Sigmoid colon (tissue), 3 donors: ENCODE data around the gene KIAA0930.
A peak's percentile ranks its signal among the peaks of the same experiment; 100 is the strongest.

ENCODE experiments used
- POLR2A ChIP-seq, 2 donors: fragments of 450-650 bp; IDR thresholded peaks; one replicate each; pipeline ENCODE4 v1.6.1; 2016; ENCODE audit warnings: antibody characterized with exemption in 2 of 2, mild to moderate bottlenecking in 2 of 2, moderate library complexity in 2 of 2
- TF ChIP-seq, protein P1 (sequence below), 4 experiments: fragments of 450-650 bp in 3 of 4; fragments of 200-600 bp in 1 of 4; IDR thresholded peaks; one replicate each; pipeline ENCODE4 v1.5.1; 2016 to 2019; ENCODE audit warnings: antibody characterized with exemption in 4 of 4, mild to moderate bottlenecking in 3 of 4, moderate library complexity in 2 of 4

DNA sequence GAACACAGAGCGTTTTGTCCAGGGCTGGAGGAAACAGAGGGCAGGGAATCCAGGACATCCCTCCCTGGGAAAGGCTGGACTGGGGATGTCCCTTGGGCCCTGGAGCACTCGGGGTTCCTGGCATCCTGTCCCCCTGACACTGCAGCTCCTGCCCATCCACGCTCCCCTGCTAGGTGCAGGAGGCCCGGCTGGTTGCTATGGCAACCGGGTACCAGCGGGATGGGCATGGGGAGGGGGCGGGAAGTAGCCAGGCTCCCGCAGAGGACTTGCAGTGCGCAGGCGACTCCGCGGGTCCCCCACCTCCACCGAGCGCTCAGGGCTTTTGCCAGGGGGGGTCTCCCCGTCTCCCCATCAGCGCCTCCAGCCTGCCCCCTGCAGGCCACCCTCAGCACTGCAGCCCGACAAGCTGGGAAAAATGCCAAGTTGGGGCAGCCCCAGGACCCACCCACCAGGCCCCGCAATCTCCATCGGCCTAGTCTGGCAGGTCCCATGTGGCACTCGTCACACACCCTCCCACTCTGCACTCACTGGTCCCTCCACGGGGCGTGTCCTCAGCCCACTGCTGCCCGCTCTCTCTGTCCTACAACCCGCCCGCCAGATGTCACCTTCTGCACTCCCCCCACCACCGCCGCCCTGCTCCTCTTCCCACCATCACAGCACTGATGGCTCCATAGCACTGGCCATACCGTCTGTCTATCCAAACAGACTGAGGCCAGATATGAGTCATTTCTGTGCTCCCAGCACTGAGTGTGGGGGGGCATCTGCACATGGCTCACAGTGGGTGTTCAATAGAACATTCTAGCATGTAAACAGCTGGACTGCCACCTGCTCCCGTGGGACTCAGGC, 31.5 kb downstream of the KIAA0930 start:
- TF ChIP-seq POLR2A (IDR thresholded peaks at IDR 0.05), result no peak
- TF ChIP-seq, protein P1, sequence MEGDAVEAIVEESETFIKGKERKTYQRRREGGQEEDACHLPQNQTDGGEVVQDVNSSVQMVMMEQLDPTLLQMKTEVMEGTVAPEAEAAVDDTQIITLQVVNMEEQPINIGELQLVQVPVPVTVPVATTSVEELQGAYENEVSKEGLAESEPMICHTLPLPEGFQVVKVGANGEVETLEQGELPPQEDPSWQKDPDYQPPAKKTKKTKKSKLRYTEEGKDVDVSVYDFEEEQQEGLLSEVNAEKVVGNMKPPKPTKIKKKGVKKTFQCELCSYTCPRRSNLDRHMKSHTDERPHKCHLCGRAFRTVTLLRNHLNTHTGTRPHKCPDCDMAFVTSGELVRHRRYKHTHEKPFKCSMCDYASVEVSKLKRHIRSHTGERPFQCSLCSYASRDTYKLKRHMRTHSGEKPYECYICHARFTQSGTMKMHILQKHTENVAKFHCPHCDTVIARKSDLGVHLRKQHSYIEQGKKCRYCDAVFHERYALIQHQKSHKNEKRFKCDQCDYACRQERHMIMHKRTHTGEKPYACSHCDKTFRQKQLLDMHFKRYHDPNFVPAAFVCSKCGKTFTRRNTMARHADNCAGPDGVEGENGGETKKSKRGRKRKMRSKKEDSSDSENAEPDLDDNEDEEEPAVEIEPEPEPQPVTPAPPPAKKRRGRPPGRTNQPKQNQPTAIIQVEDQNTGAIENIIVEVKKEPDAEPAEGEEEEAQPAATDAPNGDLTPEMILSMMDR (IDR thresholded peaks at IDR 0.05), result peak in 2 of 4 experiments; percentile 31 to 46
